ENCODE data around the gene KIF14. TPM values are rescaled to one million over a fixed set of nuclear protein-coding genes. Genes with fewer than 3 reads are reported as not detected.
A peak's percentile ranks its signal among the peaks of the same experiment; 100 is the strongest.
"Not testable (repeated sequence)": the region's sequence is repeated elsewhere in the genome, so short reads cannot be mapped to it uniquely, and the experiment has no call there.

The KIF14 gene
- total and polyA plus RNA-seq, 11 donors, result 0.04 to 2.0 (median 0.08) TPM; not detected in 2

DNA sequence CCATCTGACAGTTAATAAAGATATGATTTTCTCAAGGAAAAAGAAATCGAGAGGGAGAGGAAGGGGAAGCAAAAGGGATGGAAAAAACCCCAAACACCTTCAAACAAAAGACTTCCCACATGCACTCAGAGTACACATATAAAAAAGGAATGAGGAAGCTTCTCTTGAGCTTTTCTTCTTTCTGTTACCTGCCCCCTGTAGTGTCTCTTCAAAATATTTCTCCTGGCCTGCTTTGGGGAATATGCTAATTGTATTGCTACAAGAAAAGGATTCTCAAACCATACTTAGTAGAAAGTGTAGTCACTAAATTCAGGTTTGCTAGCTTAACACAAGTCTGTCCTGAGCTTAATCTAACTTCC is 58.7 kb downstream of the KIF14 start:
- TF ChIP-seq, protein P1, sequence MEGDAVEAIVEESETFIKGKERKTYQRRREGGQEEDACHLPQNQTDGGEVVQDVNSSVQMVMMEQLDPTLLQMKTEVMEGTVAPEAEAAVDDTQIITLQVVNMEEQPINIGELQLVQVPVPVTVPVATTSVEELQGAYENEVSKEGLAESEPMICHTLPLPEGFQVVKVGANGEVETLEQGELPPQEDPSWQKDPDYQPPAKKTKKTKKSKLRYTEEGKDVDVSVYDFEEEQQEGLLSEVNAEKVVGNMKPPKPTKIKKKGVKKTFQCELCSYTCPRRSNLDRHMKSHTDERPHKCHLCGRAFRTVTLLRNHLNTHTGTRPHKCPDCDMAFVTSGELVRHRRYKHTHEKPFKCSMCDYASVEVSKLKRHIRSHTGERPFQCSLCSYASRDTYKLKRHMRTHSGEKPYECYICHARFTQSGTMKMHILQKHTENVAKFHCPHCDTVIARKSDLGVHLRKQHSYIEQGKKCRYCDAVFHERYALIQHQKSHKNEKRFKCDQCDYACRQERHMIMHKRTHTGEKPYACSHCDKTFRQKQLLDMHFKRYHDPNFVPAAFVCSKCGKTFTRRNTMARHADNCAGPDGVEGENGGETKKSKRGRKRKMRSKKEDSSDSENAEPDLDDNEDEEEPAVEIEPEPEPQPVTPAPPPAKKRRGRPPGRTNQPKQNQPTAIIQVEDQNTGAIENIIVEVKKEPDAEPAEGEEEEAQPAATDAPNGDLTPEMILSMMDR (IDR thresholded peaks at IDR 0.05), result no peak
- no peak for TF ChIP-seq POLR2A (IDR thresholded peaks at IDR 0.05)
- ATAC-seq (no peak), DNase-seq (no peak)
- H3K4me3 ChIP-seq, result no peak overlapping the region
- intact Hi-C loops (cut with DNase I), result no loop called here
- no peaks in the 10 kb centered on the region for H3K36me3 ChIP-seq
- H3K4me1 ChIP-seq, result no peaks in the 10 kb centered on the region
- WGBS, 4 donors, result 44 to 57% (median 53%) methylated on average over 1 of the region's 1 CpG
- H3K27ac ChIP-seq, result no peak overlapping the region
- H3K9me3 ChIP-seq, result no peaks in the 10 kb centered on the region
- no peaks in the 10 kb centered on the region for H3K27me3 ChIP-seq

GRCh38 chr1:200558866-200559459 is 61.6 kb downstream of the KIF14 start:
- intact Hi-C loops (cut with DNase I), result loop anchor here in 5 of 10 donors (5.0 to 10.0 kb wide), 5 partner anchors 276 to 538 kb away; no protein-coding TSS in a partner anchor
- 47 to 70% (median 56%) methylated on average over 2 of the region's 2 CpGs for WGBS, 4 donors
- Histone ChIP-seq H3K27me3 (no peaks in the 10 kb centered on the region), H3K4me1 (no peaks in the 10 kb centered on the region), H3K9me3 (no peaks in the 10 kb centered on the region), H3K36me3 (no peaks in the 10 kb centered on the region), H3K4me3 (no peak overlapping the region), H3K27ac (no peak overlapping the region)
- no peak for TF ChIP-seq POLR2A (IDR thresholded peaks at IDR 0.05)
- TF ChIP-seq, protein P1 (IDR thresholded peaks at IDR 0.05), result peak; percentile 35 to 69 (median 53)
- ATAC-seq (peak in 1 of 4 donors; percentile 46), DNase-seq (no peak)

DNA sequence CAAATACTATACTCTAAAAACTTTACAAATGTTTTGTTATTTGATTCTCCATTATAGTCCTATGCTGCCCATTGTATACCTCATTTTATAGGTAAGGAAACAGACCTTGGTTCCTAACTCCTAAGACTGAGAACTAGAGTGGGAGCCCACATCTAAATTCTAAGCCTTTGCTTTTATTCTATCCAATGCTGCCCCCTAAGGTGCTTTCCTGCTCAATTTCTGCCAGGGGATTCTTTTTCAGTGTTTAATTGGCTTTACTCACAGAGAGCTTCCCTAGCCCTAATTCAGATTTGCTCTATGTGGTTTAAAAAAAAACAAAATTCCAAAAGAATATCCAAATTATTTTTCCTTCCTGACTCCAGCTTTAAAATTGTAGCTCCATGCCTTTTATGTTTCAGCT is 64.5 kb downstream of the KIF14 start:
- DNase-seq, result no peak
- Histone ChIP-seq H3K4me3 (no peak overlapping the region), H3K4me1 (no peaks in the 10 kb centered on the region), H3K27ac (no peak overlapping the region), H3K9me3 (no peaks in the 10 kb centered on the region), H3K36me3 (no peaks in the 10 kb centered on the region), H3K27me3 (no peaks in the 10 kb centered on the region)
- ATAC-seq, result no peak
- no peak for TF ChIP-seq POLR2A (IDR thresholded peaks at IDR 0.05)
- TF ChIP-seq, protein P1 (IDR thresholded peaks at IDR 0.05), result no peak
- intact Hi-C loops (cut with DNase I), result loop anchor here in 5 of 10 donors (5.0 to 10.0 kb wide), 5 partner anchors 279 to 541 kb away; no protein-coding TSS in a partner anchor

- ATAC-seq, H3K36me3 ChIP-seq, H3K27ac ChIP-seq, H3K4me1 ChIP-seq, H3K27me3 ChIP-seq, H3K4me3 ChIP-seq, H3K9me3 ChIP-seq, DNase-seq: not testable (repeated sequence)
- WGBS, 4 donors, result 96 to 98% (median 96%) methylated on average over 6 of the region's 6 CpGs
- intact Hi-C loops (cut with DNase I), result loop anchor here in 2 of 10 donors (10.0 kb wide), 2 partner anchors 282 to 492 kb away; no protein-coding TSS in a partner anchor
Measured at GRCh38 chr1:200552737-200553136, 67.8 kb downstream of the KIF14 start.

DNA sequence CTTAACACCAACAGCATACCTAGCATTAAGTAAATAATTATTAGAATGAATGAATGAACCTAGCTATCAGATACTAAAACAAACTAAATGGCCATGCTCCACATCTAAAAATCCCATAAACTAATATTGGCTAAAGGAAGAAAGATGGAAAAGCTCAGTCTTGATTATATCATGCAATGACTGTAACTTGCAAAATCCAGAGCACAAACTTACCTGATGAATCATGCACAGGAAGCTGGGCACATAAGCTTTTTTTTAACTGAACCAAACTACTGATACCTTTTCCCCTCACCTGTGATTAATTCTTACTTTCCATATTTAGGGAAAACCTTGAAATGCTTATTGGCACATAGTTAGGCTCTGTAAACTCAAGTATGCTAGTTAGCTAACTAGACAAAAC is 70.2 kb downstream of the KIF14 start:
- intact Hi-C loops (cut with DNase I), result loop anchor here in 2 of 10 donors (10.0 kb wide), 2 partner anchors 284 to 494 kb away; no protein-coding TSS in a partner anchor
- H3K27ac ChIP-seq, result no peak overlapping the region
- no peak for ATAC-seq
- no peaks in the 10 kb centered on the region for H3K27me3 ChIP-seq
- H3K4me1 ChIP-seq, result no peaks in the 10 kb centered on the region
- DNase-seq, result no peak
- TF ChIP-seq, protein P1 (IDR thresholded peaks at IDR 0.05), result no peak
- no peak for TF ChIP-seq POLR2A (IDR thresholded peaks at IDR 0.05)
- no peaks in the 10 kb centered on the region for H3K36me3 ChIP-seq
- H3K9me3 ChIP-seq, result no peaks in the 10 kb centered on the region
- no peak overlapping the region for H3K4me3 ChIP-seq
